GM23338 (cell line): ENCODE measurements around the gene SLC39A10. TPM values are rescaled to one million over a fixed set of nuclear protein-coding genes. Genes with fewer than 3 reads are reported as not detected.

ENCODE experiments used
- ATAC-seq: fragments of 200-7000 bp; cut with Tn5 transposase; 3 replicates; pipeline ENCODE4 v1.9.1; 2020
- DNase-seq: peaks from one replicate; pipeline ENCODE4 v3.0.0-alpha.2; 2015; ENCODE audit warnings: low spot score
- H2AFZ ChIP-seq: fragments of 200-600 bp; sonication (generic); 2 replicates; pipeline ENCODE4 v1.8.0; 2016; ENCODE audit warnings: antibody characterized with exemption, mild to moderate bottlenecking, moderate library complexity
- H3F3A ChIP-seq: fragments of 200-600 bp; sonication (generic); replicated peaks from 2 replicates; pipeline ENCODE4 v1.8.0; 2017; ENCODE audit warnings: antibody characterized with exemption, mixed run types, low read depth
- H3K27ac ChIP-seq: fragments of 200-600 bp; sonication (generic); 2 replicates; pipeline ENCODE4 v1.6.1; 2016; ENCODE audit warnings: low read depth
- H3K27me3 ChIP-seq: fragments of 200-600 bp; sonication (generic); 2 replicates; pipeline ENCODE4 v1.8.0; 2016; ENCODE audit warnings: mild to moderate bottlenecking, mixed run types, moderate library complexity; ENCODE audit not compliant: insufficient read depth
- H3K36me3 ChIP-seq: fragments of 200-600 bp; sonication (generic); 2 replicates; pipeline ENCODE4 v1.8.0; 2016; ENCODE audit warnings: mild to moderate bottlenecking; ENCODE audit not compliant: insufficient read depth
- H3K4me1 ChIP-seq: fragments of 200-600 bp; sonication (generic); 2 replicates; pipeline ENCODE4 v1.8.0; 2016; ENCODE audit warnings: mild to moderate bottlenecking, moderate library complexity; ENCODE audit not compliant: insufficient read depth
- H3K4me2 ChIP-seq: fragments of 200-600 bp; sonication (generic); 2 replicates; pipeline ENCODE4 v1.7.1; 2017; ENCODE audit warnings: mixed run types
- H3K4me3 ChIP-seq: fragments of 200-600 bp; sonication (generic); 2 replicates; pipeline ENCODE4 v1.6.1; 2016; ENCODE audit warnings: mixed run types
- H3K79me2 ChIP-seq: fragments of 200-600 bp; sonication (generic); replicated peaks from 2 replicates; pipeline ENCODE4 v1.8.0; 2017; ENCODE audit warnings: mild to moderate bottlenecking; ENCODE audit not compliant: insufficient read depth
- H3K9me2 ChIP-seq: fragments of 200-600 bp; sonication (generic); 2 replicates; pipeline ENCODE4 v1.8.0; 2017; ENCODE audit not compliant: insufficient read depth
- H4K20me1 ChIP-seq: fragments of 200-600 bp; sonication (generic); replicated peaks from 2 replicates; pipeline ENCODE4 v1.8.0; 2017; ENCODE audit warnings: mild to moderate bottlenecking; ENCODE audit not compliant: insufficient read depth
- H3K27ac Mint-ChIP-seq: 2 replicates; pipeline ENCODE4 v1.8.0; 2020; ENCODE audit warnings: inconsistent platforms, mild to moderate bottlenecking, moderate library complexity, mixed read lengths
- H3K27me3 Mint-ChIP-seq: 3 replicates; pipeline ENCODE4 v1.8.0; 2022; ENCODE audit warnings: low read depth, mild to moderate bottlenecking, moderate library complexity, mixed read lengths, inconsistent platforms; ENCODE audit not compliant: insufficient read depth, poor library complexity
- H3K36me3 Mint-ChIP-seq: 3 replicates; pipeline ENCODE4 v1.8.0; 2021; ENCODE audit warnings: low read depth, mild to moderate bottlenecking, inconsistent platforms, moderate library complexity, mixed read lengths
- H3K4me1 Mint-ChIP-seq: 3 replicates; pipeline ENCODE4 v1.8.0; 2020; ENCODE audit warnings: mild to moderate bottlenecking, inconsistent platforms, mixed read lengths
- H3K4me3 Mint-ChIP-seq: 3 replicates; pipeline ENCODE4 v1.8.0; 2021; ENCODE audit warnings: moderate library complexity, mild to moderate bottlenecking, inconsistent platforms, mixed read lengths
- H3K9me3 Mint-ChIP-seq: 3 replicates; pipeline ENCODE4 v1.8.0; 2020; ENCODE audit warnings: moderate library complexity, mild to moderate bottlenecking, inconsistent platforms, mixed read lengths
- CREB1 ChIP-seq: fragments of 250-450 bp; sonication (Bioruptor Pico); IDR thresholded peaks from 2 replicates; pipeline ENCODE4 v1.5.0; 2020; ENCODE audit warnings: low read depth, mild to moderate bottlenecking, moderate library complexity
- CTCF ChIP-seq, 2 experiments: fragments of 200-600 bp in 1 of 2; sonication (generic) in 1 of 2; conservative IDR thresholded peaks; 2 replicates each; pipeline versions ENCODE4 v1.5.1 to v1.6.1; 2016 to 2017; ENCODE audit warnings: antibody characterized with exemption in 2 of 2, low read depth in 2 of 2, mild to moderate bottlenecking in 2 of 2, moderate library complexity in 1 of 2
- EZH2 ChIP-seq: fragments of 200-600 bp; sonication (generic); IDR thresholded peaks from one replicate; pipeline ENCODE4 v1.8.0; 2017; ENCODE audit warnings: antibody characterized with exemption, mild to moderate bottlenecking, low read depth; ENCODE audit not compliant: unreplicated experiment
- EZH2phosphoT487 ChIP-seq: fragments of 200-600 bp; sonication (generic); IDR thresholded peaks from one replicate; pipeline ENCODE4 v1.8.1; 2018; ENCODE audit warnings: antibody characterized with exemption; ENCODE audit not compliant: unreplicated experiment
- JUNB ChIP-seq: IDR thresholded peaks from one replicate; pipeline ENCODE4 v1.6.1; 2016; ENCODE audit warnings: antibody characterized with exemption; ENCODE audit not compliant: unreplicated experiment
- NANOG ChIP-seq: IDR thresholded peaks from 2 replicates; pipeline ENCODE4 v1.6.1; 2016; ENCODE audit warnings: antibody characterized with exemption, borderline replicate concordance
- POLR2AphosphoS5 ChIP-seq: IDR thresholded peaks from 2 replicates; pipeline ENCODE4 v1.6.1; 2016; ENCODE audit warnings: antibody characterized with exemption, low read depth
- REST ChIP-seq: IDR thresholded peaks from one replicate; pipeline ENCODE4 v1.6.1; 2018; ENCODE audit warnings: antibody characterized with exemption; ENCODE audit not compliant: unreplicated experiment
- STAT1 ChIP-seq: IDR thresholded peaks from one replicate; pipeline ENCODE4 v1.6.1; 2016; ENCODE audit warnings: antibody characterized with exemption; ENCODE audit not compliant: unreplicated experiment
- ZNF114 ChIP-seq: fragments of 250-450 bp; sonication (Bioruptor Pico); IDR thresholded peaks from 2 replicates; pipeline ENCODE4 v1.5.0; 2020; ENCODE audit warnings: mild to moderate bottlenecking, moderate library complexity
- ZNF331 ChIP-seq: fragments of 250-450 bp; sonication (Bioruptor Pico); IDR thresholded peaks from 2 replicates; pipeline ENCODE4 v1.5.0; 2020; ENCODE audit warnings: low read depth, mild to moderate bottlenecking, moderate library complexity
- ZNF462 ChIP-seq: fragments of 250-450 bp; sonication (Bioruptor Pico); IDR thresholded peaks from 2 replicates; pipeline ENCODE4 v1.5.0; 2020; ENCODE audit warnings: mild to moderate bottlenecking, moderate library complexity
- polyA plus RNA-seq: library from polyadenylated mRNA; unstranded; fragments of >200 nt; fragmentation: Nextera tagmentation; extraction: Ambion mirVana; gene quantifications from 2 replicates; pipeline ENCODE4 v1.2.1, GENCODE V29; 2016
- total RNA-seq: library from RNA; depleted of rRNA; stranded (reverse); fragments of >200 nt; shearing (Covaris generic); gene quantifications from 2 replicates; pipeline ENCODE4 v1.2.3, GENCODE V29; 2014
- TF ChIP-seq, protein P1 (sequence below): IDR thresholded peaks from 2 replicates; pipeline ENCODE4 v1.6.1; 2016; ENCODE audit warnings: antibody characterized with exemption

The SLC39A10 gene
- total and polyA plus RNA-seq, 2 experiments from 2014 or later = 261 to 356 TPM

GRCh38 chr2:195639959-195640358 lies 17.1 kb upstream of the SLC39A10 start:
- DNase-seq = no peak
- H3K4me1 ChIP-seq = peaks cover 18% of the 10 kb centered on the region
- no peaks in the 10 kb centered on the region; the same call in 1 of the 2 replicates for H3F3A ChIP-seq
- no peak overlapping the region for H3K27ac Mint-ChIP-seq
- H3K4me1 Mint-ChIP-seq = peaks cover 22% of the 10 kb centered on the region
- ATAC-seq = no peak
- H3K4me3 Mint-ChIP-seq = no peak overlapping the region
- no peak overlapping the region for H3K4me3 ChIP-seq
- peaks cover 2% of the 10 kb centered on the region for H3K27me3 Mint-ChIP-seq
- H3K9me3 Mint-ChIP-seq = no peaks in the 10 kb centered on the region
- H2AFZ ChIP-seq = no peak overlapping the region
- H3K27me3 ChIP-seq = no peaks in the 10 kb centered on the region
- H3K9me2 ChIP-seq = no peaks in the 10 kb centered on the region
- H3K27ac ChIP-seq = 0 out of 2 replicates have a peak overlapping the region, but pooled peaks have one; percentile 73
- TF ChIP-seq POLR2AphosphoS5 = no peak
- TF ChIP-seq EZH2phosphoT487 = no peak
- no peak for TF ChIP-seq ZNF114
- TF ChIP-seq, protein P1, sequence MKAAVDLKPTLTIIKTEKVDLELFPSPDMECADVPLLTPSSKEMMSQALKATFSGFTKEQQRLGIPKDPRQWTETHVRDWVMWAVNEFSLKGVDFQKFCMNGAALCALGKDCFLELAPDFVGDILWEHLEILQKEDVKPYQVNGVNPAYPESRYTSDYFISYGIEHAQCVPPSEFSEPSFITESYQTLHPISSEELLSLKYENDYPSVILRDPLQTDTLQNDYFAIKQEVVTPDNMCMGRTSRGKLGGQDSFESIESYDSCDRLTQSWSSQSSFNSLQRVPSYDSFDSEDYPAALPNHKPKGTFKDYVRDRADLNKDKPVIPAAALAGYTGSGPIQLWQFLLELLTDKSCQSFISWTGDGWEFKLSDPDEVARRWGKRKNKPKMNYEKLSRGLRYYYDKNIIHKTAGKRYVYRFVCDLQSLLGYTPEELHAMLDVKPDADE = no peak
- TF ChIP-seq ZNF462 (CRISPR knock-in tag) = no peak
- no peak for TF ChIP-seq CREB1
- TF ChIP-seq STAT1 = no peak
- no peak for TF ChIP-seq NANOG
- TF ChIP-seq ZNF331 = no peak
- TF ChIP-seq EZH2 = no peak
- TF ChIP-seq REST = no peak
- TF ChIP-seq CTCF (conservative IDR thresholded peaks at IDR 0.05; ENCODE audit: low read depth in 2 of 2) = no peak
- TF ChIP-seq JUNB = no peak
- H4K20me1 ChIP-seq = no peaks in the 10 kb centered on the region
- H3K79me2 ChIP-seq = peaks cover 29% of the 10 kb centered on the region
- no peak overlapping the region for H3K4me2 ChIP-seq
- peaks cover 4% of the 10 kb centered on the region; the same call in 1 of the 2 replicates for H3K36me3 ChIP-seq
- H3K36me3 Mint-ChIP-seq = peaks cover 15% of the 10 kb centered on the region
